Gastroesophageal sphincter (tissue), 3 donors: Measurements from ENCODE around the gene HAUS7.

ENCODE experiments used
- EP300 ChIP-seq: sonication (generic); formaldehyde crosslinking; IDR thresholded peaks from one replicate; pipeline ENCODE4 v1.6.1; 2017; ENCODE audit warnings: antibody characterized with exemption, mild to moderate bottlenecking
- POLR2A ChIP-seq, 2 donors: fragments of 450-650 bp; IDR thresholded peaks; one replicate each; pipeline ENCODE4 v1.6.1; 2017; ENCODE audit warnings: antibody characterized with exemption in 2 of 2, mild to moderate bottlenecking in 2 of 2, moderate library complexity in 1 of 2
- POLR2AphosphoS5 ChIP-seq: sonication (generic); formaldehyde crosslinking; IDR thresholded peaks from one replicate; pipeline ENCODE4 v1.6.1; 2017; ENCODE audit warnings: antibody characterized with exemption
- TF ChIP-seq, protein P1 (sequence below), 4 experiments: fragments of 200-600 bp in 2 of 4; fragments of 450-650 bp in 2 of 4; sonication (generic) in 1 of 4; IDR thresholded peaks; one replicate each; pipeline ENCODE4 v1.5.1; 2017 to 2019; ENCODE audit warnings: antibody characterized with exemption in 4 of 4, mild to moderate bottlenecking in 2 of 4, moderate library complexity in 2 of 4

DNA sequence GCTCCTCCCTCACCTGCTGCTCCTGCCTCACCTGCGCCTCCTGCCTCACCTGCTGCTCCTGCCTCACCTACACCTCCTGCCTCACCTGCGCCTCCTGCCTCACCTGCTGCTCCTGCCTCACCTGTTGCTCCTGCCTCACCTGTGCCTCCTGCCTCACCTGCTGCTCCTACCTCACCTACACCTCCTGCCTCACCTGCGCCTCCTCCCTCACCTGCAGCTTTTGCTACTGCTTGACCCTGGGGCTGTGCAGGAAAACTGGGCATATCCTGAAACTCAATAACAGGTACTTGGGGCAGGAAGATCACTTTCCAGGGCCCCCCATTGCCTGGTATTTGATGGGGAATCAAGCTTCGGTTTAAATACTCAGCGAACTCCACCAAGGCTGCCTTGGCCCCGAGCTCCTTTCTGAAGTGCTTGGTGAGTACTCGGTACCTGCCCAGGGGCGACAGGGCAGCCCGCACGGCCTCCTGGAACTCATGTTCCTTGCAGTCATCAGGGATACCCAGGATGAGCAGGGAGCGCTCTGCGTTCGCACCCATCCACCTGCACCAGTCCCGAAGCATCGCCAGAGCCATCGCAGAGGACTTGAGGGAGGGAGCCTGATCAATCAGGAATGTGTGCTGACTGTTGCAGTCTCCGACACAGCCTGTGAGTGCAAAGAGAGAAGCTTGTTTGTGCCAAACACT is 72.0 kb downstream of the HAUS7 start:
- TF ChIP-seq, protein P1, sequence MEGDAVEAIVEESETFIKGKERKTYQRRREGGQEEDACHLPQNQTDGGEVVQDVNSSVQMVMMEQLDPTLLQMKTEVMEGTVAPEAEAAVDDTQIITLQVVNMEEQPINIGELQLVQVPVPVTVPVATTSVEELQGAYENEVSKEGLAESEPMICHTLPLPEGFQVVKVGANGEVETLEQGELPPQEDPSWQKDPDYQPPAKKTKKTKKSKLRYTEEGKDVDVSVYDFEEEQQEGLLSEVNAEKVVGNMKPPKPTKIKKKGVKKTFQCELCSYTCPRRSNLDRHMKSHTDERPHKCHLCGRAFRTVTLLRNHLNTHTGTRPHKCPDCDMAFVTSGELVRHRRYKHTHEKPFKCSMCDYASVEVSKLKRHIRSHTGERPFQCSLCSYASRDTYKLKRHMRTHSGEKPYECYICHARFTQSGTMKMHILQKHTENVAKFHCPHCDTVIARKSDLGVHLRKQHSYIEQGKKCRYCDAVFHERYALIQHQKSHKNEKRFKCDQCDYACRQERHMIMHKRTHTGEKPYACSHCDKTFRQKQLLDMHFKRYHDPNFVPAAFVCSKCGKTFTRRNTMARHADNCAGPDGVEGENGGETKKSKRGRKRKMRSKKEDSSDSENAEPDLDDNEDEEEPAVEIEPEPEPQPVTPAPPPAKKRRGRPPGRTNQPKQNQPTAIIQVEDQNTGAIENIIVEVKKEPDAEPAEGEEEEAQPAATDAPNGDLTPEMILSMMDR (IDR thresholded peaks at IDR 0.05): no peak
- no peak for TF ChIP-seq POLR2A (IDR thresholded peaks at IDR 0.05)
- TF ChIP-seq POLR2AphosphoS5: no peak
- TF ChIP-seq EP300: no peak
